GM23338 (cell line): ENCODE measurements around the gene LBX1. TPM values are rescaled to one million over a fixed set of nuclear protein-coding genes. Genes with fewer than 3 reads are reported as not detected.
A peak's percentile ranks its signal among the peaks of the same experiment; 100 is the strongest.

Experiments used
- ATAC-seq: fragments of 200-7000 bp; cut with Tn5 transposase; 3 replicates; pipeline ENCODE4 v1.9.1; 2020
- DNase-seq: peaks from one replicate; pipeline ENCODE4 v3.0.0-alpha.2; 2015; ENCODE audit warnings: low spot score
- H2AFZ ChIP-seq: fragments of 200-600 bp; sonication (generic); 2 replicates; pipeline ENCODE4 v1.8.0; 2016; ENCODE audit warnings: antibody characterized with exemption, mild to moderate bottlenecking, moderate library complexity
- H3F3A ChIP-seq: fragments of 200-600 bp; sonication (generic); replicated peaks from 2 replicates; pipeline ENCODE4 v1.8.0; 2017; ENCODE audit warnings: antibody characterized with exemption, mixed run types, low read depth
- H3K27ac ChIP-seq: fragments of 200-600 bp; sonication (generic); 2 replicates; pipeline ENCODE4 v1.6.1; 2016; ENCODE audit warnings: low read depth
- H3K27me3 ChIP-seq: fragments of 200-600 bp; sonication (generic); 2 replicates; pipeline ENCODE4 v1.8.0; 2016; ENCODE audit warnings: mild to moderate bottlenecking, mixed run types, moderate library complexity; ENCODE audit not compliant: insufficient read depth
- H3K36me3 ChIP-seq: fragments of 200-600 bp; sonication (generic); 2 replicates; pipeline ENCODE4 v1.8.0; 2016; ENCODE audit warnings: mild to moderate bottlenecking; ENCODE audit not compliant: insufficient read depth
- H3K4me1 ChIP-seq: fragments of 200-600 bp; sonication (generic); 2 replicates; pipeline ENCODE4 v1.8.0; 2016; ENCODE audit warnings: mild to moderate bottlenecking, moderate library complexity; ENCODE audit not compliant: insufficient read depth
- H3K4me2 ChIP-seq: fragments of 200-600 bp; sonication (generic); 2 replicates; pipeline ENCODE4 v1.7.1; 2017; ENCODE audit warnings: mixed run types
- H3K4me3 ChIP-seq: fragments of 200-600 bp; sonication (generic); 2 replicates; pipeline ENCODE4 v1.6.1; 2016; ENCODE audit warnings: mixed run types
- H3K79me2 ChIP-seq: fragments of 200-600 bp; sonication (generic); replicated peaks from 2 replicates; pipeline ENCODE4 v1.8.0; 2017; ENCODE audit warnings: mild to moderate bottlenecking; ENCODE audit not compliant: insufficient read depth
- H3K9me2 ChIP-seq: fragments of 200-600 bp; sonication (generic); 2 replicates; pipeline ENCODE4 v1.8.0; 2017; ENCODE audit not compliant: insufficient read depth
- H4K20me1 ChIP-seq: fragments of 200-600 bp; sonication (generic); replicated peaks from 2 replicates; pipeline ENCODE4 v1.8.0; 2017; ENCODE audit warnings: mild to moderate bottlenecking; ENCODE audit not compliant: insufficient read depth
- H3K27ac Mint-ChIP-seq: 2 replicates; pipeline ENCODE4 v1.8.0; 2020; ENCODE audit warnings: inconsistent platforms, mild to moderate bottlenecking, moderate library complexity, mixed read lengths
- H3K27me3 Mint-ChIP-seq: 3 replicates; pipeline ENCODE4 v1.8.0; 2022; ENCODE audit warnings: low read depth, mild to moderate bottlenecking, moderate library complexity, mixed read lengths, inconsistent platforms; ENCODE audit not compliant: insufficient read depth, poor library complexity
- H3K36me3 Mint-ChIP-seq: 3 replicates; pipeline ENCODE4 v1.8.0; 2021; ENCODE audit warnings: low read depth, mild to moderate bottlenecking, inconsistent platforms, moderate library complexity, mixed read lengths
- H3K4me1 Mint-ChIP-seq: 3 replicates; pipeline ENCODE4 v1.8.0; 2020; ENCODE audit warnings: mild to moderate bottlenecking, inconsistent platforms, mixed read lengths
- H3K4me3 Mint-ChIP-seq: 3 replicates; pipeline ENCODE4 v1.8.0; 2021; ENCODE audit warnings: moderate library complexity, mild to moderate bottlenecking, inconsistent platforms, mixed read lengths
- H3K9me3 Mint-ChIP-seq: 3 replicates; pipeline ENCODE4 v1.8.0; 2020; ENCODE audit warnings: moderate library complexity, mild to moderate bottlenecking, inconsistent platforms, mixed read lengths
- ETS1 ChIP-seq: IDR thresholded peaks from 2 replicates; pipeline ENCODE4 v1.6.1; 2016; ENCODE audit warnings: antibody characterized with exemption
- EZH2 ChIP-seq: fragments of 200-600 bp; sonication (generic); IDR thresholded peaks from one replicate; pipeline ENCODE4 v1.8.0; 2017; ENCODE audit warnings: antibody characterized with exemption, mild to moderate bottlenecking, low read depth; ENCODE audit not compliant: unreplicated experiment
- EZH2phosphoT487 ChIP-seq: fragments of 200-600 bp; sonication (generic); IDR thresholded peaks from one replicate; pipeline ENCODE4 v1.8.1; 2018; ENCODE audit warnings: antibody characterized with exemption; ENCODE audit not compliant: unreplicated experiment
- STAT1 ChIP-seq: IDR thresholded peaks from one replicate; pipeline ENCODE4 v1.6.1; 2016; ENCODE audit warnings: antibody characterized with exemption; ENCODE audit not compliant: unreplicated experiment
- polyA plus RNA-seq: library from polyadenylated mRNA; unstranded; fragments of >200 nt; fragmentation: Nextera tagmentation; extraction: Ambion mirVana; gene quantifications from 2 replicates; pipeline ENCODE4 v1.2.1, GENCODE V29; 2016
- total RNA-seq: library from RNA; depleted of rRNA; stranded (reverse); fragments of >200 nt; shearing (Covaris generic); gene quantifications from 2 replicates; pipeline ENCODE4 v1.2.3, GENCODE V29; 2014

LBX1 gene
- total and polyA plus RNA-seq, 2 experiments from 2014 or later, result not detected

GRCh38 chr10:101226491-101227428, 2.5 kb downstream of the LBX1 start:
- peaks cover 45% of the 10 kb centered on the region for H3K4me1 ChIP-seq
- Mint-ChIP-seq H3K9me3 (peaks cover 15% of the 10 kb centered on the region), H3K27ac (no peak overlapping the region), H3K36me3 (no peaks in the 10 kb centered on the region), H3K4me1 (peaks cover 44% of the 10 kb centered on the region), H3K27me3 (peaks cover 93% of the 10 kb centered on the region), H3K4me3 (peak overlapping the region; percentile 18; the same call in 1 of the 3 replicates)
- H3K4me2 ChIP-seq, result peak overlapping the region; percentile 29; the same call in 1 of the 2 replicates
- H3K36me3 ChIP-seq, result no peaks in the 10 kb centered on the region
- no peaks in the 10 kb centered on the region for H3K79me2 ChIP-seq
- peaks cover 5% of the 10 kb centered on the region; the same call in 1 of the 2 replicates for H3F3A ChIP-seq
- DNase-seq (peak; percentile 55), ATAC-seq (no peak)
- no peaks in the 10 kb centered on the region for H3K9me2 ChIP-seq
- H4K20me1 ChIP-seq, result peaks cover 34% of the 10 kb centered on the region
- no peak overlapping the region for H2AFZ ChIP-seq
- peaks cover 100% of the 10 kb centered on the region for H3K27me3 ChIP-seq
- TF ChIP-seq EZH2phosphoT487, result peak; percentile 63
- TF ChIP-seq ETS1, result no peak
- TF ChIP-seq EZH2, result peak; percentile 99
- H3K4me3 ChIP-seq, result 0 out of 2 replicates have a peak overlapping the region, but pooled peaks have one; percentile 32
- no peak overlapping the region for H3K27ac ChIP-seq

GRCh38 chr10:101225846-101226421, 3.3 kb downstream of the LBX1 start:
- Histone ChIP-seq H3K27ac (no peak overlapping the region), H3K27me3 (peaks cover 100% of the 10 kb centered on the region), H4K20me1 (peaks cover 36% of the 10 kb centered on the region), H3K36me3 (no peaks in the 10 kb centered on the region), H3K4me3 (peak overlapping the region; percentile 44; the same call in 1 of the 2 replicates), H3K4me1 (peaks cover 40% of the 10 kb centered on the region), H3F3A (peaks cover 5% of the 10 kb centered on the region; the same call in 1 of the 2 replicates), H2AFZ (no peak overlapping the region), H3K9me2 (no peaks in the 10 kb centered on the region), H3K79me2 (no peaks in the 10 kb centered on the region), H3K4me2 (peak overlapping the region; percentile 67; the same call in 1 of the 2 replicates)
- Mint-ChIP-seq H3K9me3 (peaks cover 15% of the 10 kb centered on the region), H3K4me3 (peak overlapping the region; percentile 18; the same call in 2 of the 3 replicates), H3K27me3 (peaks cover 93% of the 10 kb centered on the region), H3K36me3 (no peaks in the 10 kb centered on the region), H3K4me1 (peaks cover 45% of the 10 kb centered on the region), H3K27ac (no peak overlapping the region)
- peak; percentile 56 for TF ChIP-seq EZH2phosphoT487
- no peak for TF ChIP-seq STAT1
- DNase-seq (peak; percentile 22), ATAC-seq (no peak)
